ENCODE results near the gene PROS1.
"Not testable (repeated sequence)": the region's sequence is repeated elsewhere in the genome, so short reads cannot be mapped to it uniquely, and the experiment has no call there.

Gene PROS1

DNA sequence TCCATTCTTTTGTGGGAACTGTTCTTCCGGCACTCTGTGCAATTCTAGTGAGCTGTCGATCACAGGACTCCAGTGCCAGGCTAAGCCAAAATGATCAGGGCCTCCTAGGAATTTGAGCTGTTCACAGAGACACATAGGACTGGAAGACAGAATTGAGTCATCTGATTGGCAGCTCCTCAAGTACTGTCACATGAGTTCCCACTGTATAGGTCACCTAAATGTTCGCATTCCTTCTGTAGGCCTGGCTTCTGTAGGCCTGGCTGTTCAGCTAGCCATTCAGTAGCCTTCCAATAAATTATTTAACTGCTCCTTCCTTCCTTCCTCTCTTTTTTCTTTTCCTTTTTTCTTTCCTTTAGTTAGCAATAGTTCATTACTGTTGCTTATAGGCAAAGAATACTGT lies 4.3 kb downstream of the PROS1 start:
- DNase-seq (ENCODE audit: low read depth): peak; percentile 24

GRCh38 chr3:93965106-93965505 lies 8.6 kb downstream of the PROS1 start:
- DNase-seq (ENCODE audit: low read depth): not testable (repeated sequence)

DNA sequence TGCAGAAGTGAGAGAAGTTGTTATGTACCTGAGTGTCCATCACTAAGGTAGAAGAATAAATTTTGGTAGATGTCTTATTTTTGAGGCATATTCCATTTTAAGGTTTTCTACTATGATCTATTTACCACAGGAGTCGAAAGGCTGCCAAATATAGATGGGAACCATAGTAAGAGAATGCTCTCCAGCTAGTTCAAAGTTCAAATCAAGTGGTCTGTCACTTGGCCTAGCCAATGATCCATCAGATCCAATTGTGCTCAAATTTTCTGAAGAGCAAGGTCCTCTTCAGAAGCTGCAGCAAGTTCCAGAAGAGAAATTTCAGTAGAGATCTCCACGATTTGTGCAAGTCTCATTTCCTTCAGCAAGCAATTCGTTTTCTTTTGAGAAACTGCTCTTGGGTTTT lies 10.9 kb downstream of the PROS1 start:
- no peak for DNase-seq (ENCODE audit: low read depth)

GRCh38 chr3:93961489-93961888 lies 12.2 kb downstream of the PROS1 start:
- DNase-seq (ENCODE audit: low read depth): no peak

- no peak for DNase-seq (ENCODE audit: low read depth)
Measured at GRCh38 chr3:93961026-93961425, 12.7 kb downstream of the PROS1 start.

- DNase-seq (ENCODE audit: low read depth): not testable (repeated sequence)
Measured at GRCh38 chr3:93949958-93950357, 23.7 kb downstream of the PROS1 start.

DNA sequence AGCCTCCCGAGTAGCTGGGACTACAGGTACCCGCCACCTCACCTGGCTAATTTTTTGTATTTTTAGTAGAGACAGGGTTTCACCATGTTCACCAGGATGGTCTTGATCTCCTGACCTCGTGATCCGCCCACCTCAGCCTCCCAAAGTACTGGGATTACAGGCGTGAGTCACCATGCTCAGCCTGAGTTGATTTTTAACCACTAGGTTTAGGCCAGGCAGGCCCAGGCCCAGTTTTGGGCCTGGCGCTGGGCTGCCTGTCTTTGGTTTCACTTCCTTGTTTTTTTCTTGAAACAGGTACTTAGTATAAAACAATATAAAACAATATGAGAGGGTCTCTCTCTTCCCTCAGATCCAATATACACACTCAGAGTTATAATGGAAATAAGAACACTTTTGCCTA lies 36.2 kb downstream of the PROS1 start:
- not testable (repeated sequence) for DNase-seq (ENCODE audit: low read depth)

- no peak for DNase-seq (ENCODE audit: low read depth)
Measured at GRCh38 chr3:93936549-93936948, 37.1 kb downstream of the PROS1 start.

DNA sequence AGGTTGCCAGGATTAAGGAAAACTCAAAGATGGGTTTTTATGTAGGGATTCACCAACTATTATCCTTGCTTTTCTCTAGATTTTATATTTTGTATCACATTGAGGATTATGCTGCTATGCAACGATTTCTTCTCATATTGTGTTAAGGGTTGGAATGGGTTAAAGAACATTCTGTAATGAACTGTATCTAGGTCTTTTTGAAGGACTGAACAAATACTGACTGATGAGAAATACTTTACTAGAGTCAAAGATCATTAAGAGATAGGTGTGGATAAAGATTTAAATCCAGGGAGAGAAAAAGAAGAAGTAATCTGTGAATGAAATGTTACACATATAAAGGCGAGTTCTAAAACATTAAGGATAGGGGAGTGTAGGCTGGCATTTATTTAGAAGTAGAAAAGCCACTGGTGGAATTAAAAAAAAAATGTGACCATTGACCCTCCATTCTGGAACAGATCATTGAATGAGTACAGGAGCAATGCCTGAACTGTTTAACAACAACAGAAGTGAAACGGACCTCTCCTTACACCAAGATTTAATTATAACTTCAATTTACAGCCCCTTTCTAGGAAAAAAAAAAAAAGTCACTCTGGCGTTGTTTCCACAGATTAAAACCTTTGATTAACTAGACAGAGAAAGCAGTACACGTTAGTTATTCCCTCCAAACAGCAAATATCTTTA lies 39.2 kb downstream of the PROS1 start:
- DNase-seq (ENCODE audit: low read depth): no peak

GRCh38 chr3:93931597-93932229 lies 42.0 kb downstream of the PROS1 start:
- no peak for DNase-seq (ENCODE audit: low read depth)

DNA sequence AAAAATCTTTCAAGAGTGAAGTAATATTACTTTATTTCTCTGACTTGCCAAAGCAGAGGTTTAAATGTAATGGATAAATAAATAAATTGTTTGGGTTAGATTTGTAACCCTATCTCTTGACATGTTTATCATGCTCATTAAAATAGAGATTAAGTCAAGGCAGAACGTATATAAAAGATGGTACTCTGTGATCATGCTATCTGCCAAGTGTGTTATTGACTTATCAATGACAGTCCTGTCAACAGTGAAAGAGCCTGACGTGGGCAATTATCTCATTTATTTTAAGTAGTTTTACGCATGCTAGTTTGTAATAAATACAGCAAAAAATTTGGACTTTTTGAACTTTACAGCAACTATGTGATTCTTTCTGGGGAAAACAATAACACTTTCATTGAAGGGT lies 43.7 kb downstream of the PROS1 start:
- DNase-seq (ENCODE audit: low read depth): no peak

GRCh38 chr3:93926789-93927188 lies 46.9 kb downstream of the PROS1 start:
- DNase-seq (ENCODE audit: low read depth): no peak

DNA sequence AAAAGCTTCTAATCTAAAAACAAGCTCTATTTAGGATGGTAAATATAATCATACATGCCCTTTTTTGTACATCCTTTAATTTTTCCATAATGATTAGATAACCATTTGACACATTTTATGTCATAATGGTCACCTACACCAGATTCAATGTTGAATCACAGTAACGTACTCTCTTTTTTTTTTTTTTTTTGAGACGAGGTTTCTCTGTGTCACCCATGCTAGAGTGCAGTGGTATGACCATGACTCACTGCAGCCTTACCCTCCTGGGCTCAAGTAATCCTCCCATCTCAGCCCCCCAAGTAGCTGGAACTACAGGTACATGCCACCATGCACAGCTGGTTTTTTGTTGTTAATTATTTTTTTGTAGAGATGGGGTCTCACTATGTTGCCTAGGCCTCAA lies 49.2 kb downstream of the PROS1 start:
- DNase-seq (ENCODE audit: low read depth): no peak

- DNase-seq (ENCODE audit: low read depth): no peak
Measured at GRCh38 chr3:93923006-93923405, 50.7 kb downstream of the PROS1 start.

GRCh38 chr3:93917546-93918029 lies 56.1 kb downstream of the PROS1 start:
- not testable (repeated sequence) for DNase-seq (ENCODE audit: low read depth)

GRCh38 chr3:93913623-93914022 lies 60.1 kb downstream of the PROS1 start:
- not testable (repeated sequence) for DNase-seq (ENCODE audit: low read depth)

GRCh38 chr3:93911206-93911605 lies 62.5 kb downstream of the PROS1 start:
- no peak for DNase-seq (ENCODE audit: low read depth)

DNA sequence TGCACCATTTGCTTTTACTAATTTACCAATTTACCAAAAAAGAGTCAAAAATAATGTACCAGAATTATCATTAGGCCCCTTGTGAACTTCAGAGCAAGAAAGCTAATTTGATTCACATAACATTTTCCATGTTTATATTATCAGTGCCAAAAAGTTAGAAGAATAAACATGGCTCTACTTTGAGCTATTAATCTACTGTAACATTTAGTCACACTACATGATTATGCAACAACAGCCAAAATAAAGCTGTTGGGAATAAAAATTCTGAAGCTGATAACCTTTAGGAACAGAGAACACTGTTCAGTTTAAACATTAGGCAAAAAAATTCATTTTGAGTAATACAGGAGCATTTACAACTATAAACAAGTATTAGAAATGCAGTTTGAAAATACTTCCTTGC lies 63.6 kb downstream of the PROS1 start:
- DNase-seq (ENCODE audit: low read depth): no peak

DNA sequence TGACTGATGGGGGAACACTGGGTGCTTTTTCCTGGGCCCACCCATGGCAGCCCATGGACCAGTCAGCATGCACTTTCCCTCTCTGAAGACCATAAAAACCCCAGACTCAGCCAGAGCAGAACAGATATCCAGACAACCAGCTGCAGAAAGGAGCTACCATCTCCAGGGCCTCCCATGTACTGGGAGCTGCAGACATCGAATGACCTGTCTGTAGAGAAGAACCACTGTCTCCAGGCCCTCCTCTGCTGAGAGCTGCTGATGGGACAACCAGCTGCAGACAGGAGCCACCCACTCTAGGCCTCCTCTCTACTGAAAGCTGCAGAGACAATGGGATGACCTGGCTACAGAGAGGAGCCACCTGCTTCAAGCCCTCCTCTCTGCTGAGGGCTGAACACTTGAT lies 66.6 kb downstream of the PROS1 start:
- DNase-seq (ENCODE audit: low read depth): no peak

- no peak for DNase-seq (ENCODE audit: low read depth)
Measured at GRCh38 chr3:93906245-93906644, 67.5 kb downstream of the PROS1 start.

DNA sequence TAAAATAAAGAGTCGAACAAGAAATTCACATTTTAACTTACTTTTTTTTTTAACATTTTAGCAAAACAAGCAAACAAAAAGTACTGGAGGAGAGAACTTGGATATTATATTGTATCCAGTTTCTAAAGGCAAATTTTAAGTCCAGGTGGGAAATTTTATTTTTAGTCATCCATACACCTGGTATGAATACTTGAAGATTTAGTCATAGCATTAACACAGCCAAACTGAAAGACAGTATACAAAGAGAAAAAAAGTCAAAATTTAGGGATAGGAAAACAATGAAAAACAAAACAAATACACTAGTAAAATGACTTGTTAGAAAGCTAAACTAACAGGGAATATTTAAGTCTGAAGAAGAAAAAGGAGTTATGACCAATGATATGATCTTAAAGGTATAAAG lies 69.1 kb downstream of the PROS1 start:
- DNase-seq (ENCODE audit: low read depth): no peak

DNA sequence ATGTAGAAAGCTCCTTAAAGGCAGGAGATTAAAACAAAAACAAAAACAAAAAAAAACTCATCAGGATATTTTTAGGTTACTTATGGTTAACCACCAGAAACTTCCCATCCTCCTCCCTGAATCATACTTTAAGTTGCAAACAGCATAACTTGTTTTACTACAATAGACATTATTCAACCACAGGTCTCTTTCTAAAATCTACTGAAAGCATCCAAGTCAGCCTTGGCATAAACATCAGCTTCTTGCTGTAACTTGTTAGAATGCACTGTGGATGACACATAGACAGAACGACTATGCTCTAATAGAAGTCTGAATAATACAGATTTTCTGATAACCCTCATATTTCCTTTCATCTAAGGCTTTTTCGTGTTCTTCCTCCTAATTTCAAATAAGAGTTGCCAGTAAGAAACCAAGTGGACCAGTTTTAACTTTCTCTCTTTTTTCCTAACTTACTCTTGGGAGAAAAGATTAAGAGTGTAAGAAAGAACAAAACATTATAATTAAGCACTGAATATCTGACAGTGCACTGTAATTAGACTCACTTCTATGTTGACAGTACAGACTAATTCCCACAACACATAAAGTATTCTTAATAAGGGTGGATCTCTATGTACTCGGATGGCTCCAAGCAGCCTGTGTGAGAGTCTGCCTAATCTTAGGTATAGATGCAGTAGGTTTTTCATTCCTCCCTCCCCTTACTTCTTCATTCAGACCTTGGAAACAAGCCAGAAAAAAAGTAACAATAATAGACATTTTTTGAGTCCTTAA lies 95.3 kb downstream of the PROS1 start:
- DNase-seq (ENCODE audit: low read depth): peak; percentile 19

DNA sequence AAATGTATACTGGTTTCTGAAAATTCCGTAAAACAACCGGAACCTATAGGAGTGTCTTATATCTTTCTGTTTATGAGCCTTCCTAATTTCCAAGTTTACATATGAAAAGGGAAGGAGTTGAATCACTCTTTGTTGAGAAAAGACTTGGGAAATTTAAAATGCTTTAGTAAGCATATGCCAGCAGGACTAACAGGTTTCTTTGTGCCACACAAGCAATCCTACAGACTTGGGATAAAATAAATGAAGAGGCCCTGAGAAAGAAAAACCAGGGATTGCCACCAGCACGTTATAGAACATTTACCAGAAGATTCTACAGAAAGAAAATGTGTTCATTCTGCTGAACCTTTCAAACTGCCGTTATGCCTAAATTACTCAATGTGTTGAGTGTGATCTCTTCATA lies 96.3 kb downstream of the PROS1 start:
- DNase-seq (ENCODE audit: low read depth): not testable (repeated sequence)
